IPS-18c (cell line): Measurements from ENCODE around the gene NOC4L.
"Not testable (repeated sequence)": the region's sequence is repeated elsewhere in the genome, so short reads cannot be mapped to it uniquely, and the experiment has no call there.

Experiments
- H3K4me3 ChIP-seq: 2 replicates; pipeline ENCODE4 v1.7.0; 2013; ENCODE audit warnings: low read depth, mild to moderate bottlenecking, low read length, moderate library complexity; ENCODE audit not compliant: insufficient read depth
- H3K9me3 ChIP-seq: one replicate; pipeline ENCODE4 v1.6.1; 2013; ENCODE audit warnings: mild to moderate bottlenecking, low read length, moderate library complexity; ENCODE audit not compliant: control insufficient read depth, insufficient read depth

NOC4L gene

DNA sequence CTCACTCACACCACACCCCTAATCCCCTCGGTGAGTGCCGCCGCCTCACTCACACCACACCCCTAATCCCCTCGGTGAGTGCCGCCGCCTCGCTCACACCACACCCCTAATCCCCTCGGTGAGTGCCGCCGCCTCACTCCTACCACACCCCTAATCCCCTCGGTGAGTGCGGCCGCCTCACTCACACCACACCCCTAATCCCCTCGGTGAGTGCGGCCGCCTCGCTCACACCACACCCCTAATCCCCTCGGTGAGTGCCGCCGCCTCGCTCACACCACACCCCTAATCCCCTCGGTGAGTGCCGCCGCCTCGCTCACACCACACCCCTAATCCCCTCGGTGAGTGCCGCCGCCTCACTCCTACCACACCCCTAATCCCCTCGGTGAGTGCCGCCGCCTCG is 5.3 kb downstream of the NOC4L start:
- H3K4me3 ChIP-seq, H3K9me3 ChIP-seq: not testable (repeated sequence)

DNA sequence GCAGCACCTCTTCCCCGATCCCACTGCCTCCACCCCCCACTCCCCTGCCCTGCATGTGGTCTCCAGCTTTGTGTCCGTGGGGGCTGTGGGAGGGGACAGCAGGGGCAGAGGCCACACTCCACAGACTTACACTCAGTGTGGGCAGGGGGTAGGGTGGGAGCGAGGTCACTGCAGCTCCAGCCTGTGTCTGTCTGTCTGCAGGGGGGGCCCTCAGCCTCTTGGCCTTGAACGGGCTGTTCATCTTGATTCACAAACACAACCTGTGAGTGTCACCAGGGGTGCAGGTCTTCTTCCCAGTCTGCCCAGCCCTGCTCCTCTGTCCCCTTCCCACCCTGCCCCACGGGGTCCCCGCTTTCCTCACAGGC is 6.5 kb downstream of the NOC4L start:
- Histone ChIP-seq H3K9me3 (peaks cover 2% of the 10 kb centered on the region), H3K4me3 (no peak overlapping the region)

DNA sequence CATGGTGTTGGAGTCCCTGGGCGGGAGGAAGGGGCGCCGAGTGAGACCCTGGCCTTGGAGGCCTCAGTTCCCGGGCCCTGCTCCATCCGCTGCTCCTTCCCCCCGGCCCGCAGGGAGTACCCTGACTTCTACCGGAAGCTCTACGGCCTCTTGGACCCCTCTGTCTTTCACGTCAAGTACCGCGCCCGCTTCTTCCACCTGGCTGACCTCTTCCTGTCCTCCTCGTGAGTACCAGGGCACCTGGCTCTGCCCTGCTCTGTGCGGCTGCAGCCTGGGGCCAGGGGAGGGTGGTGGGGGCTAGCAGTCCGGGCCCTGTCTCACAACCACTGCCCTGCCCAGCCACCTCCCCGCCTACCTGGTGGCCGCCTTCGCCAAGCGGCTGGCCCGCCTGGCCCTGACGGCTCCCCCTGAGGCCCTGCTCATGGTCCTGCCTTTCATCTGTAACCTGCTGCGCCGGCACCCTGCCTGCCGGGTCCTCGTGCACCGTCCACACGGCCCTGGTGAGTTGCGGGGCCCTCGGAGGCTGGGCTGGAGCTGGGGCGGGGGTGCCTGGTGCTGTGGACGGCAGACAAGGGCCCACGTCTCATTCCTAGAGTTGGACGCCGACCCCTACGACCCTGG is 7.0 kb downstream of the NOC4L start:
- H3K4me3 ChIP-seq: no peak overlapping the region

GRCh38 chr12:132151766-132152410 is 7.6 kb downstream of the NOC4L start:
- no peak overlapping the region for H3K4me3 ChIP-seq
- H3K9me3 ChIP-seq: peaks cover 2% of the 10 kb centered on the region

More for the DNA sequence above, 7.0 kb downstream of the NOC4L start:
- peaks cover 2% of the 10 kb centered on the region for H3K9me3 ChIP-seq

GRCh38 chr12:132152411-132152821 is 8.2 kb downstream of the NOC4L start:
- Histone ChIP-seq H3K4me3 (no peak overlapping the region), H3K9me3 (peaks cover 2% of the 10 kb centered on the region)

DNA sequence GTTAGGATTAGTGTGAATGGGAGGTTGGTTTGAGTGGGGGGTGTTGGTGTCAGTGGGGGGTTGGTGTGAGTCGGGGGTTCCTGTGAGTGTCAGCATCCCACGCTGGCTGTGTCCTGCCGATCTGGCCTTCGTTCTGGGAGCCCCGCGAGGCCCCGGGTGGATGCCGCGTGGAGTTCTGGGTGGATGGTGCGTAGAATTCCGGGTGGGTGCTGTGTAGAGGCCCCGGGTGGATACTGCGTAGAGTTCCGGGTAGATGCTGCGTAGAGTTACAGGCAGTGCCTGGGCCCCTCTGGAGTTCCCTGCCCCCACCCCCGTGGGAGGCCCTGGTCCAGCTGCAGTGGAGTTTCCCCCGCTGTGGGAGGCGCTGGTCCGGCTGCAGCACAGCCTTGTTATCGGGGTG is 8.7 kb downstream of the NOC4L start:
- peaks cover 2% of the 10 kb centered on the region for H3K9me3 ChIP-seq
- no peak overlapping the region for H3K4me3 ChIP-seq

DNA sequence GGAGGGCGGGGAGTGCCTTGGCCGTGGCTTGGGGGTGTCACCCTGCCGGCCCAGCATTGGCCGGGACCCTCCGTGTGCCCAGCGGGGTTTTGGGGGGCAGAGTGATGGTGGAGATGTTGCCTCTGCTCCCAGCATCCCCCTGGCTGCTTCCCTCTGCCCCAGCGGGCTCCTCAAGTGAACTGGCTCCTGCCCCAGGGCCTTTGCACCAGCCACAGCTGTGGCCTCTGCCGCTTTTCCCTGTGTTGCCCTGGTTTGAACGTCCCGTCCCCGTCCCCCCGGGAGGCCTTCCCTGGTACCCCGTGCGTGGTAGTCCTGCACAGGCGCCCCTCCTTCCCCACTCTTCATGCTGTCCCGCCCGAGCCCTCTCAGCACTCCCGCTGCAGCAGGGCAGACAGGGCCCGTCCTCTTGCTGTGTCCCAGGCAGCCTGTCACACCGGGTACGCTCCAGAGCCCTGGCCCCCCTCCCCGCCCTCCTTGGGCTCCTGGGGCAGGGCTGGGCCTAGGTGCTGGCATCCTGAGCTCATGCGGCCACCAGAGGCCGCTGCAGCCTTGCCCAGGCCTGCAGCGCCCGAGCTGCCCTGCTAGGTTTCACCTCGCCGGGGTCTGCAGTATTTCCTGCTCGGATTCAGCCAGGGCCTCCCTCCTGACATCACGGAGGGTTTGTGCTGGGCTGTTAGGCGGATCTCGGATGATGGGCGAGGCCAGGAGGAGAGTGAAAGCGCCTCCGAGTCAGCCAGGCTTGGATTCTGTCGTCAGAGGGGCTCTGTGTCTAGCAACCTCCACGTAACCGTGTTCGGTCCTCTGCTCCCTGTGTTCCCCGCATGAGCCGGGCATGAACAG is 9.5 kb downstream of the NOC4L start:
- Histone ChIP-seq H3K9me3 (peaks cover 2% of the 10 kb centered on the region), H3K4me3 (no peak overlapping the region)

GRCh38 chr12:132154341-132154761 is 10.1 kb downstream of the NOC4L start:
- Histone ChIP-seq H3K9me3 (peaks cover 2% of the 10 kb centered on the region), H3K4me3 (no peak overlapping the region)

DNA sequence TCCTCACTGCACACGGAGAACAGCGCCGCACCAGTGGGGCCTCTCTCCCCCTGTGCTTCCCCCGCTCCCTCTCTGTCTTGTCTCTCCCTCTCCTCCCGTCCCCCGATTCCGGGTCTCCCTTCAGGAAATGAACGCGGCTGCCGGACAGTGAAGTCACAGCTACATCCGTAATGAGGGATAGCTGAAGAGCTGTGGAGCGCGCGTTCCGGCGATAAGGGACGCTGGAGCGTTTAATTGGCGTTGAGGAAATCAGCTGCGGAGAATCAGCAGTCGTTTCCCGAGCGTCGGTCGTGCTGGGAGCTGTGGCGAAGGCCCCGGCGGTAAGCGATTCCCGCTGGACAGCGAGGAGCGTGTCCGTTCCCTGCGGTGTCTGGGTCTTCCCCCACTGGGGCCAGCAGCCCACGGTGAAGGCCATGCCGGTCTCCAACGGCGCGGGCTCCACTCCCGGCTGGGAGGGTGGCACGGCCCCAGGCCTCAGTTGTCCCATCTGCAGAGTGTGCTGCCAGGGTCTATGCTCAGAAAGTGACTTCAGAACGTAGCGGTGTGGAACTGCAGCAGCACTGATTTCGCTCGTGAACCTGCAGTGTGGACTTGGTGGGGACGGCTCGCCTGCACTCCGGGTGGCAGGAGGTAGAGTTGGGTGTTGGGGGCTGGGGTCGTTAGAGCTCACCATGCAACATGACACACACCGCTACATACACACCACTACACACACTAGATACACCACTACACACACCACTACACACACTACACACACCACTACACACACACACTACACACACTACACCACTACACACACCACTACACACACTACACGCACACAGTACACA is 10.9 kb downstream of the NOC4L start:
- no peaks in the 10 kb centered on the region for H3K9me3 ChIP-seq

DNA sequence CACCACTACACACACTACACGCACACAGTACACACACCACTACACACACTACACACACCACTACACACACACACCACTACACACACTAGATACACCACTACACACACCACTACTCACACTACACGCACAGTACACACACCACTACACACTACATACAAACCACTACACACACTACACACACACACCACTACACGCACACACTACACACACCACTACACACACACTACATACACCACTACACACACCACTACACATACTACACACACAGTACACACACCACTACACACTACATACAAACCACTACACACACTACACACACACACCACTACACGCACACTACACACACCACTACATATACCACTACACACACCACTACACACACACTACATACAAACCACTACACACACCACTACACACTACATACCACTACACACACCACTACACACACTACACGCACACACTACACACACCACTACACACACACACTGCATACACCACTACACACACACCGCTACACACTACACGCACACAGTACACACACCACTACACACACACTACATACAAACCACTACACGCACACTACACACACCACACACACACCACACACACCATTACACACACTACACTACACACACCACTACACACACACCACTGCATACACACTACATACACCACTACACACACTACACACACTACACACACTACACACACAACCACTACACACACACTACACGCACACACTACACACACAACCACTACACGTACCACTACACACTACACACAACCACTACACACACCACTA is 11.7 kb downstream of the NOC4L start:
- Histone ChIP-seq H3K9me3 (no peaks in the 10 kb centered on the region), H3K4me3 (no peak overlapping the region)

More for the DNA sequence above, 10.9 kb downstream of the NOC4L start:
- H3K4me3 ChIP-seq: no peak overlapping the region

DNA sequence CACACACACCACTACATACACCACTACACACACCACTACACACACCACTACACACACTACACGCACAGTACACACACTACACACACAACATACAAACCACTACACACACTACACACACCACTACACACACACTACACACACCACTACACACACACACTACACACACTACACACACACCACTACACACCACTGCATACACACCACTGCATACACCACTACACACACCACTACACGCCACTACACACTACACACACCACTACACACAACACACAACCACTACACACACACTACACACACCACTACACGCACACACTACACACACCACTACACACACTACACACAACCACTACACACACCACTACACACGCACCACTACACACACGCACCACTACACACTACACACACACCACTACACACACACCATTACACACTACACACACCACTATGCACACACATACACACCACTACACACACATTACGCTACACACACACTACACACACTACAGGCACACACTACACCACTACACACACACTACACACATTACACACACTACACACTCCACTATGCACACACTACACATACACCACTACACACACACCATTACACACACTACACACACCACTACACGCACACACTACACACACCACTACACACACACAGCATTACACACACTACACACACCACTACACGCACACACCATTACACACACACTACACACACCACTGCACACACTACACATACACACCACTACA is 12.5 kb downstream of the NOC4L start:
- no peaks in the 10 kb centered on the region for H3K9me3 ChIP-seq
- H3K4me3 ChIP-seq: no peak overlapping the region; the same call in 1 of the 2 replicates

- Histone ChIP-seq H3K4me3 (no peak overlapping the region), H3K9me3 (no peaks in the 10 kb centered on the region)
Observed at GRCh38 chr12:132157733-132158409, 13.6 kb downstream of the NOC4L start.

DNA sequence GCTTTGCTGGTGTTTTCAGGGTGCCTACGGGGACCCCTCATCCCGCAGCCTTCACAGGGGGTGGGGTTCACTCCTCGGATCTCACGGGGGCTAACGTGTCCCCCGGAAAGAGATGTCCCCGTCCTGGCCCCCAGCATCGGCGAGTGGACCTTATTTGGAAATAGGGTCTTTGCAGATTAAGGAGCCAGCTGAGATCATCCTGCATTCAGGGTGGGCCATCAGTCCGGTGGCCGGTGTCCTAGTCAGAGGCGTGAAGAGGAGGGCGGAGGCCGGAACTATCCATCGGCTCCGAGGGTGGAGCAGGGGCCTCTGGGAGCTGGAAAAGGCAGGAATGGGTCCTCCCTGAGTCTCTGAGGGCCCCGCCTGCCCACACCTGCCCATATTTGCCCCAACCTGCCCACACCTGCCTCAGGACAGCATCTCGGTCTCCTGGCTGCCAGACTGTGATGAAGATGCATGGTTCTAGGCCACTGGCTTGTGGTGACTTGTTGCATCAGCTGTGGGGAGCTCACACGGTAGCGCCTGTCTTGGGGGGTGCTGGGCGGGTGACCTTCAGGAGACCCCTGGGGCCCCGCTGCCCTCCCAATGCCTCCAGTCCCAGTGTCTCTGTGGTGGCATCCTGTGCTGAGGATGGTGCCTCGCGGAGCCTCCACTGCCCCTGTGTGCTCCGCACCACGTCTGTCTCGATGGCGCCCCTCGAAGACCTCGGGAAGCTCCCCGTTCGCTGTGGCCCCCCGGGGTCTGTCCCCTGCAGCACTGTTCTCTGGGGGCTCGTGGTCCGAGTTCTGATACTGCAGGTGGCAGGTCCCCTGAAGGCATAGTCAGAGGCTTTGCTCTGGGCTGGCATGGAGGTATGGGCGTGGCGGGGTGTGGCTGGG is 14.7 kb downstream of the NOC4L start:
- no peak overlapping the region for H3K4me3 ChIP-seq
- H3K9me3 ChIP-seq: no peaks in the 10 kb centered on the region

- no peaks in the 10 kb centered on the region for H3K9me3 ChIP-seq
- H3K4me3 ChIP-seq: no peak overlapping the region
Observed at GRCh38 chr12:132159555-132160003, 15.3 kb downstream of the NOC4L start.

- Histone ChIP-seq H3K4me3 (no peak overlapping the region), H3K9me3 (no peaks in the 10 kb centered on the region)
Observed at GRCh38 chr12:132160016-132160415, 15.8 kb downstream of the NOC4L start.
